ENCODE results near the gene SRMS.
A peak's percentile ranks its signal among the peaks of the same experiment; 100 is the strongest.
"Not testable (repeated sequence)": the region's sequence is repeated elsewhere in the genome, so short reads cannot be mapped to it uniquely, and the experiment has no call there.

The SRMS gene

DNA sequence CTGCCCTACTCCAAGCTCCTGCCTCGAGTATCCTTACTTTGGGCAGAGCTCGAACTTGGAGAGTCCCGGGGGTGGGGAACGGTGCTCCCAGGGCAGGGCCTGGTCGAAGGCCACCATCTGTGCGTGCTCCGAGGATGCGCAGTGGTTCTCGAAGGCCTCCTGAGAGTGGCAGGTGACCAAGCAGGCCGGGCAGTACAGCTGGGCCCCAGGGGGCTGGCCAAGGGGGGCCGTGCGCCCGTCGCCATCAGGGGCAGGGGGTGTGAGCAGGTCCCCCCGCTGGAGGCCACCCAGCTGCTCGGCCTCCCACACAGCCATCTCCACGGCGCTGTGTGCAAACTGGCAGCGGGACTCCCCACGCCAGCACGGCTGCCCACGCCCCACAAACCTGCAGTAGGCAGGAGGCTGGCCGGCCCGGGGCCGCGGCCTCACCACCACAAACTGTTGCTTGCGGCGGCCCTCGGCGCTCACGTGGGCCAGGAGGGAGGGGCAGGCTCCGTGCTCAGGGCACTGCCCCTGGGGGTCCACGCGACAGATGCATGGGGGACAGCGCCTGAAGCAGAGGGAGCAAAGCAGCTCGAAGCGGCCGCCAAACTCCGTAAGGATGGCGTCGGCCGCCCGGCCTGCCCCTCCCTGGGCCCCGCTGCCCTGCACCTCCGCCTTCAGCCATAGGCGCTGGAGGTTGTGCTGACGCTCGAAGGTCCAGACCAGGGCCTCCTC lies 24.7 kb upstream of the SRMS start:
- Histone ChIP-seq H3K4me1 (ENCODE audit: control insufficient read depth, insufficient read depth, low read length, poor library complexity, severe bottlenecking) (peaks cover 31% of the 10 kb centered on the region), H3K27me3 (replicated peaks; ENCODE audit: control insufficient read depth, insufficient read depth, low read length, poor library complexity, severe bottlenecking) (no peaks in the 10 kb centered on the region), H3K27ac (ENCODE audit: insufficient read depth, low read length, poor library complexity, severe bottlenecking) (no peak overlapping the region), H3K9me3 (ENCODE audit: control insufficient read depth, low read length) (no peaks in the 10 kb centered on the region), H3K36me3 (ENCODE audit: control insufficient read depth, insufficient read depth, low read length) (peaks cover 3% of the 10 kb centered on the region), H3K4me3 (ENCODE audit: insufficient read depth, low read depth, low read length, poor library complexity, severe bottlenecking) (no peak overlapping the region)
- no peak for DNase-seq

DNA sequence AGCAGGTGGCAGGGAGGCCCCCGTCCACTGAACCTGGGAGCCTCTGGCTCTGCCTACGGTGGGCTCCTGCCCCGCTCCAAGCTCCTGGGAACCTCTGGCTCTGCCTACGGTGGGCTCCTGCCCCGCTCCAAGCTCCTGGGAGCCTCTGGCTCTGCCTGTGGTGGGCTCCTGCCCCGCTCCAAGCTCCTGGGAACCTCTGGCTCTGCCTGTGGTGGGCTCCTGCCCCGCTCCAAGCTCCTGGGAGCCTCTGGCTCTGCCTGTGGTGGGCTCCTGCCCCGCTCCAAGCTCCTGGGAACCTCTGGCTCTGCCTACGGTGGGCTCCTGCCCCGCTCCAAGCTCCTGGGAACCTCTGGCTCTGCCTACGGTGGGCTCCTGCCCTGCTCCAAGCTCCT lies 23.5 kb upstream of the SRMS start:
- not testable (repeated sequence) for H3K27me3 ChIP-seq (replicated peaks; ENCODE audit: control insufficient read depth, insufficient read depth, low read length, poor library complexity, severe bottlenecking); H3K9me3 ChIP-seq (ENCODE audit: control insufficient read depth, low read length); DNase-seq; H3K4me3 ChIP-seq (ENCODE audit: insufficient read depth, low read depth, low read length, poor library complexity, severe bottlenecking); H3K27ac ChIP-seq (ENCODE audit: insufficient read depth, low read length, poor library complexity, severe bottlenecking); H3K36me3 ChIP-seq (ENCODE audit: control insufficient read depth, insufficient read depth, low read length)
- H3K4me1 ChIP-seq (ENCODE audit: control insufficient read depth, insufficient read depth, low read length, poor library complexity, severe bottlenecking), result peaks cover 31% of the 10 kb centered on the region

DNA sequence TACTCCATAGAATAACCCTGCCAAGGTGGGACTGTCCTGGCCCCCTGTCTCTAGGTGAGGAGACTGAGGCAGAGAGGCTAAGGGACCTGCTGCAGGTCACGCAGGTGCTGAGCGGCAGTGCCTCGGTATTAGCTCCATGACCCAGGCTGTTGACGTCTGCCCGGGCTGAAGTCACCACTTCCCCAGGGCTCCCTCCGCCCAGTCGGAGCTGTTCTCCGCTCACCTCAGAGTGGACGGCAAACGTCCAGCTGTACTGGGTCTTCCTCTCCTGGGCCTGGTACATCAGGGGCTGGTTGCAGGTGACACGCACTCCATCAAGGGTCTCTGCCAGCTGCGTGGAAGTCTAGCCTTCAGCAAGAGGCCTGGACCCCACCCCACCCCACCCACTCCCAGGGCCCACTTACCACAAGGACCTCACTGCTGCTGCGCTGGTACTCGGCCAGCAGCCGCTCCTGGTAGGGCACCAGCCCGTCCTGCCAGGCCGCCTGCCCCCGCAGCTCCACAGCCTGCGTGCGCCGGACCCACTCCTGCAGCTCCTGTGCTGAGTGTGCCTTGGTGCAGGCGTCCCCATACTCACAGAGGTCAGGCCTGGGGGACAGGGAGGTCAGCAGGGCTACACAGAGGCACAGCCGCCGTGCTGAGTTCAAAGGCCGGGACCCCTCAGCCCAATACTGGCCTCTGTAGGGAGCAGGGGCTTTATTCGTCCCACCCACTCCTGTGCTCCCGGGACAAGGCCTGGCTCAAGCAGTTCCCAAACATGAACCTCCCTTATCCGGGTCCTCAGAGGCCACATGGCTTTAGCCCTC lies 22.9 kb upstream of the SRMS start:
- H3K36me3 ChIP-seq (ENCODE audit: control insufficient read depth, insufficient read depth, low read length), result peaks cover 3% of the 10 kb centered on the region
- no peak overlapping the region for H3K27ac ChIP-seq (ENCODE audit: insufficient read depth, low read length, poor library complexity, severe bottlenecking)
- DNase-seq, result no peak
- no peak overlapping the region for H3K4me3 ChIP-seq (ENCODE audit: insufficient read depth, low read depth, low read length, poor library complexity, severe bottlenecking)
- H3K9me3 ChIP-seq (ENCODE audit: control insufficient read depth, low read length), result no peaks in the 10 kb centered on the region
- H3K4me1 ChIP-seq (ENCODE audit: control insufficient read depth, insufficient read depth, low read length, poor library complexity, severe bottlenecking), result peaks cover 31% of the 10 kb centered on the region
- H3K27me3 ChIP-seq (replicated peaks; ENCODE audit: control insufficient read depth, insufficient read depth, low read length, poor library complexity, severe bottlenecking), result no peaks in the 10 kb centered on the region

DNA sequence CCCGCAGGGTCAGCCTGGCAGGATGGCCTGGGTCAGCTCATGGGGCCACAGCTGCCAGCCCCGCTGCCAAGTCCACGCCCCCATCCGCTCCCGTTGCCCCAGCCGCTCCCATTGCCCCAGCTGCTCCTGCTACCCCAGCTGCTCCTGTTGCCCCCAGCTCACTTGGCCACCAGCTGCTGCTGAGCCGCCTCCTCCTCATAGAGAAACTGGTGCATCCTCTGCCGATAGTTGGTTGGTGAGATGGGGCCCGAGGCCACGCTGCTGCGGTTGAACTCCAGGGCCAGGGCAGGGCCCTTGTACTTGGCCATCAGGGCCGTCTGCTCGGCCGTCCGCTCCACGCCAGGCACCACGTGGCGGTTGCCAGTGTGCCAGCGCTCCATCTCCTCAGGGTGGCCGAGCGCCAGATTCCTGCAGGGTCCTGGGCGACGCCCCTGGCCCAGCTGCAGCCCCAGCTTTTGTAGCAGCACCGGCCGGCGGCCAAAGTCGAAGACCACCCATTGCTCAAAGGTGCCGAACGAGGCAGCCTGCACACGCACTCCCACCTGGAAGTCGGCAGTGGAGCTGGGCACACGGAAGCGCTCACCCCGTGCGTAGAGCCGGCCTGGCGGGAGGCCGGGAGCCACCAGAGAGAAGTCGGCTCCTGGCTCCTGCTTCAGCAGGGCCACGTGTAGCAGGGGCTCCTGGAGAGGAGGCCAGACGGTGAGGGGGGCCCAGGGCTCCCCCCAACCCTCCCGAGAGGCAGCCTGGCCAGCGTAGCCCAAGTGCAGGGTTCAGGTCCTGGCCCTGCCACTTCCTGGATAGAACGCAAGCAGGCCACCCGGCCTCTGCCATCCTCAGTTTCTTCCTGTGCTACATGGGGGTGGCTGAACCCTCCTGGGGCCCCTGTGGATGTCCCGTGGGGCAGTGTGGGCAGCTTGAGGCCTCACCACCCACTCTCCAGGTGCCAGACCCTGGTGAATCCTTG lies 21.7 kb upstream of the SRMS start:
- Histone ChIP-seq H3K9me3 (ENCODE audit: control insufficient read depth, low read length) (no peaks in the 10 kb centered on the region), H3K27me3 (replicated peaks; ENCODE audit: control insufficient read depth, insufficient read depth, low read length, poor library complexity, severe bottlenecking) (no peaks in the 10 kb centered on the region), H3K36me3 (ENCODE audit: control insufficient read depth, insufficient read depth, low read length) (peaks cover 14% of the 10 kb centered on the region), H3K27ac (ENCODE audit: insufficient read depth, low read length, poor library complexity, severe bottlenecking) (no peak overlapping the region), H3K4me3 (ENCODE audit: insufficient read depth, low read depth, low read length, poor library complexity, severe bottlenecking) (peak overlapping the region; percentile 29), H3K4me1 (ENCODE audit: control insufficient read depth, insufficient read depth, low read length, poor library complexity, severe bottlenecking) (peaks cover 31% of the 10 kb centered on the region)
- DNase-seq, result no peak

DNA sequence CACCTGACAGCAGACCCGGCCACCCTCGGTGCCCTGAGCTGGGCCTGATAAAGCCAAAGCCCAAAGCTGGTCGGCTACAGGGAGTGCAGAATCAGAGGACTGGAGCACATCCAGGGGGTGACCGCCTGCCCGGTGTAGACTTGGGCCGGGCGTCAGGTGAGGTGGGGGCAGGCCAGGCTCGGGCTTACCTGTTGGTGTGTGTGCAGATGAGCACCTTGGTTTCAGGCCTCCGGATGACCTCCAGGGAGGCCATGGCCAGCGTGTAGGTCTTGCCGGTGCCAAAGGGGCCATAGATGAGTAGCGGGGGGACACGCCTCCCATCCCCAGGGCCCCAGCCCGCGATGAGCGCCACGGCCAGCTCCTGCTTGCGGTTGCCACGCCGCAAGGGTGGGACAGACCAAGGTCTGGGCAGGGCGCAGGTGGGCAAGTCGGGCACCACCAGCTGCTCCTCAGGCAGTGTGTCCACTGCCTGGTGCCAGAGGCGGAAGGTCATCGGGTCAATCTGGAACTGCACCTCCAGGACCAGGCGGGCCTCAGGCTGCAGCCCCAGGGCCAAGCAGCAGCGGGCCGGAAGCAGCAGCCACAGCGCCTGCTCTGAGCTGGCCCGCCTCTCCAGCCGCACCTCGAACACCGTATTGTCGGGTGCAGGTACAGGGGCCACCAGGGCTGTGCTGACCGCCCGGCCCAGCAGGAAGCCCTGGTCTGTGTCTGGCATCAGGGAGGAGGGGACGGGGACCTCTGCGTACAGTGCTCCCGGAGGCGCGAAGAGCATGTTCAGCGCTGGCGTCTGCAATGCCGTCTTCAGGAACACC lies 20.8 kb upstream of the SRMS start:
- Histone ChIP-seq H3K36me3 (ENCODE audit: control insufficient read depth, insufficient read depth, low read length) (peaks cover 21% of the 10 kb centered on the region), H3K27ac (ENCODE audit: insufficient read depth, low read length, poor library complexity, severe bottlenecking) (no peak overlapping the region), H3K9me3 (ENCODE audit: control insufficient read depth, low read length) (no peaks in the 10 kb centered on the region), H3K4me1 (ENCODE audit: control insufficient read depth, insufficient read depth, low read length, poor library complexity, severe bottlenecking) (peaks cover 28% of the 10 kb centered on the region), H3K27me3 (replicated peaks; ENCODE audit: control insufficient read depth, insufficient read depth, low read length, poor library complexity, severe bottlenecking) (no peaks in the 10 kb centered on the region), H3K4me3 (ENCODE audit: insufficient read depth, low read depth, low read length, poor library complexity, severe bottlenecking) (peak overlapping the region; percentile 53)
- no peak for DNase-seq

DNA sequence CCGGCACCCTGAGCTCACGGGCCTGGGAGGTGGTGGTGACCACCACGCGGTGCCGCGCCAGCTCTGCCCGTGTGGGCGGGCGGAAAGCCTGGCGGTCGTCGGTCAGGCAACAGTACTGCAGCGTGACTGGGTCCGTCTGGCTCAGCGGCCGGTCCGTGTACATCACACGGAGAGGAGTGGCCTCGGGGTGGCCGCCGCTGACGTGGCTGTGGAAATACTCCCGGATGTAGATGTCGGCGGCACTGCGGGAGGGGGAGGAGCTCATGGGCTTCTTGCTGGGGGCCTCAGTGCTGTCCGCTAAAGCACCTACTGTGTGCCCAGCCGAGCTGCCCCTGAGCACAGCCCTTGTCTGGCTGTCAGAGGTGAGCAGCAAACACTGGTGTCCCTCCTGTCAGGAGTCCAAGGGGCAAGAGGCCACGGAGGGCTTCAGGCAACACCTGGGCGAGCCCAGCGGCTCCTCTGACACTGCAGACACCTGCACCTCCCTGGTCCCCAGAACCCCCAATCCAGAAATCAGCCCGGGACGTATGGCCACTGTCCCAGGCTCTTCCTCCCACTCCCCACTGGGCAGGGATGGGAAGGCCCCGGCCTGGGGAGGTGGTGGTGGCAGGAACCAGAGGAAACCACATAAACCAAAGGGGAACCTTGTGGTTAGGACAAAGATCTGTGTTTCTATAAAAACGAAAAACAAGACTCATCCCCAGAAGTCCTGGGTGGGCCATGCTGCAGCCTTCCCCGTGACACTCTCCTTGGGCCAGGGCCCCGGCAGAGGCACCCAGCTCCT lies 20.0 kb upstream of the SRMS start:
- peak overlapping the region; percentile 53 for H3K4me3 ChIP-seq (ENCODE audit: insufficient read depth, low read depth, low read length, poor library complexity, severe bottlenecking)
- no peaks in the 10 kb centered on the region for H3K27me3 ChIP-seq (replicated peaks; ENCODE audit: control insufficient read depth, insufficient read depth, low read length, poor library complexity, severe bottlenecking)
- peaks cover 29% of the 10 kb centered on the region for H3K36me3 ChIP-seq (ENCODE audit: control insufficient read depth, insufficient read depth, low read length)
- DNase-seq, result peak; percentile 29 to 50 (median 45)
- no peak overlapping the region for H3K27ac ChIP-seq (ENCODE audit: insufficient read depth, low read length, poor library complexity, severe bottlenecking)
- peaks cover 23% of the 10 kb centered on the region for H3K4me1 ChIP-seq (ENCODE audit: control insufficient read depth, insufficient read depth, low read length, poor library complexity, severe bottlenecking)
- no peaks in the 10 kb centered on the region for H3K9me3 ChIP-seq (ENCODE audit: control insufficient read depth, low read length)

DNA sequence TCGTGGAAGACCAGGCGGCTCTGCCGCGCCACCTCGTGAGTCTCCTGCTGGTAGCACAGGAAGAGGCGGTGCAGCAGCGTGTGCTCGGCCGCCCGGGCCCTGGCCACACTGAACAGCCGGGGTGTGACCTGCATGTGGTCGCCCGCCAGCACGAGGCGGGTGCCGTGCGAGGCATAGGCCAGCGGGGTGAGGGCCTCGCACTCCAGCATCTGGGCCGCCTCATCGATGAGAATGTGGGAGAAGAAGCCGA lies 19.5 kb upstream of the SRMS start:
- Histone ChIP-seq H3K9me3 (ENCODE audit: control insufficient read depth, low read length) (no peaks in the 10 kb centered on the region), H3K36me3 (ENCODE audit: control insufficient read depth, insufficient read depth, low read length) (peaks cover 34% of the 10 kb centered on the region), H3K4me3 (ENCODE audit: insufficient read depth, low read depth, low read length, poor library complexity, severe bottlenecking) (no peak overlapping the region), H3K27me3 (replicated peaks; ENCODE audit: control insufficient read depth, insufficient read depth, low read length, poor library complexity, severe bottlenecking) (no peaks in the 10 kb centered on the region), H3K4me1 (ENCODE audit: control insufficient read depth, insufficient read depth, low read length, poor library complexity, severe bottlenecking) (peaks cover 23% of the 10 kb centered on the region), H3K27ac (ENCODE audit: insufficient read depth, low read length, poor library complexity, severe bottlenecking) (no peak overlapping the region)
- DNase-seq, result no peak

DNA sequence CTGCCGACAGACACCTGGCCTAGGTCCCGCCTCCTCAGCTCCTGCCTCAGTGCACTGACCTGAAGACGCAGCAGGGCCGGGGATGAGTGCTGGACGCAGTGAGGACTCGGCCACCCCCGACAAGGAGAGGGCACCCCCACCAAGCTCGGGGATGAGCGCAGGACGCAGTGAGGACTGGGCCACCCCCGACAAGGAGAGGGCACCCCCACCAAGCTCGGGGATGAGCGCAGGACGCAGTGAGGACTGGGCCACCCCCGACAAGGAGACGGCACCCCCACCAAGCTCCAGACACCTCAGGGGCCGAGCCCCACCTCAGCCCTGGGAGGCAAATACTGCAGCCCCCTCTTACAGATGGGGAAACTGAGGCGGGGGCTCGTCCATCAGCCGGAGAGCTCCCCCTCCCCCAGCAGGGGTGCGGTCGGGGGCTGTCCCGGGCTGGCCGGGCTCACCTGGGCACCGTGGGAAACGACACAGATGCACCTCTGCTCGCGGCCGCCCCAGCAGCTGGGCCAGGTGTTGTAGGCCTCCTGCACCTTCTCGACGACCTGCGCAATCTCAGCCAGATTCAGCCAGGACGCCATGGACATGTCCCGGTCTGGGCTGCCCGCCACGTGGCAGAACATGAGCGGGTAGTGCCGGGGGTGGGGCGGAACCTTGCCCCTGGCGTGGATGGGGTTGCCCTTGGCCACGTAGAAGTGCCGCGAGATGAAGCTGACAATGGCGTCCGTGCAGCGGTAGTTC lies 19.0 kb upstream of the SRMS start:
- no peak overlapping the region for H3K4me3 ChIP-seq (ENCODE audit: insufficient read depth, low read depth, low read length, poor library complexity, severe bottlenecking)
- H3K27ac ChIP-seq (ENCODE audit: insufficient read depth, low read length, poor library complexity, severe bottlenecking), result no peak overlapping the region
- no peaks in the 10 kb centered on the region for H3K9me3 ChIP-seq (ENCODE audit: control insufficient read depth, low read length)
- H3K36me3 ChIP-seq (ENCODE audit: control insufficient read depth, insufficient read depth, low read length), result peaks cover 35% of the 10 kb centered on the region
- DNase-seq, result no peak
- H3K27me3 ChIP-seq (replicated peaks; ENCODE audit: control insufficient read depth, insufficient read depth, low read length, poor library complexity, severe bottlenecking), result no peaks in the 10 kb centered on the region
- peaks cover 23% of the 10 kb centered on the region for H3K4me1 ChIP-seq (ENCODE audit: control insufficient read depth, insufficient read depth, low read length, poor library complexity, severe bottlenecking)

All from effector memory CD4-positive, alpha-beta T cell (primary cell).